HG03095 (cell line): ENCODE results near the gene LMNA.
"Not testable (repeated sequence)": the region's sequence is repeated elsewhere in the genome, so short reads cannot be mapped to it uniquely, and the experiment has no call there.

Experiments
- ATAC-seq: cut with Tn5 transposase; IDR thresholded peaks from one replicate; pipeline ENCODE4 v1.9.1; 2021; ENCODE audit warnings: moderate library complexity; ENCODE audit not compliant: unreplicated experiment

LMNA gene

GRCh38 chr1:156157506-156157905 lies 43.0 kb downstream of the LMNA start:
- ATAC-seq, result no peak

GRCh38 chr1:156157966-156158365 lies 43.5 kb downstream of the LMNA start:
- ATAC-seq, result no peak

- ATAC-seq, result no peak
Measured at GRCh38 chr1:156160000-156160742, 45.7 kb downstream of the LMNA start.

- ATAC-seq, result no peak
Measured at GRCh38 chr1:156160743-156161171, 46.2 kb downstream of the LMNA start.

GRCh38 chr1:156162430-156163037 lies 48.0 kb downstream of the LMNA start:
- ATAC-seq, result no peak

GRCh38 chr1:156163712-156164111 lies 49.2 kb downstream of the LMNA start:
- ATAC-seq, result no peak

- no peak for ATAC-seq
Measured at GRCh38 chr1:156164125-156164831, 49.8 kb downstream of the LMNA start.

GRCh38 chr1:156165083-156165482 lies 50.6 kb downstream of the LMNA start:
- ATAC-seq, result no peak

- ATAC-seq, result no peak
Measured at GRCh38 chr1:156167536-156167935, 53.0 kb downstream of the LMNA start.

- ATAC-seq, result no peak
Measured at GRCh38 chr1:156172696-156173470, 58.4 kb downstream of the LMNA start.

- ATAC-seq, result no peak
Measured at GRCh38 chr1:156176610-156177210, 62.2 kb downstream of the LMNA start.

- no peak for ATAC-seq
Measured at GRCh38 chr1:156177919-156178654, 63.6 kb downstream of the LMNA start.

GRCh38 chr1:156180471-156180870 lies 66.0 kb downstream of the LMNA start:
- no peak for ATAC-seq

GRCh38 chr1:156181391-156181924 lies 66.9 kb downstream of the LMNA start:
- ATAC-seq, result not testable (repeated sequence)

GRCh38 chr1:156182010-156182779 lies 67.7 kb downstream of the LMNA start:
- not testable (repeated sequence) for ATAC-seq

GRCh38 chr1:156186347-156187177 lies 72.1 kb downstream of the LMNA start:
- ATAC-seq, result not testable (repeated sequence)
